Measurements from ENCODE around the gene GALNT10.

The GALNT10 gene

DNA sequence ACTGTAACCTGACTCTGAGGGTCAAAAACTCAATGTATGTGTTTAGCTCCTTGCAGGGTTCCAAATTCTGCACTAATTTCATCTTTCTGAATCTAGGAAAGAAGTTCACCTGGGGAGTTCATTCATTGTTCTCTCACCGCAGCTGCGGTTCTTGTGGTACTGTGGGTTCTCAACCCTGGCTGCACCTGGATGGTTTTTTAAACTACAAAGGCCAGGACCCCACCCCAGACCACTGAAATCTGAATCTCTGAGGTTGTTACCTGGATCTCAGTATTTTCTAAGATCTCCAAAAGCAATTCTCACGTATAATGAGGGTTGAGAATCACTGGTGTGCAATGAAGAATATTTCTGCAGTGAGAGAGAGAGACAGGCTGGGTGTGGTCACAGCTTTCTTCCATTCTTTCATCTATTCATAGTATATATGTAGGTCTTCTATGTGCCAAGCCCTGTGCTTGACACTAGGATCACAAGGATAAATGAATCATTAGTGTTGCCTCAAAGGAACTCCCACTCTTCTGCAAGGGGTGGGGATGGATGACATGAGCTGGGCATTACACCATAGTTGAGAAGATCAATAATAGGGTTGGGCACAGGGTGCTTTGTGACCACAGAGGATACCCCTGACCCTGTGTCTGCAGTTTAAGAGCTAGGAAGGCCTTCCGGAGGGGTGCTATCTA lies 109.8 kb downstream of the GALNT10 start:
- no peak for DNase-seq

DNA sequence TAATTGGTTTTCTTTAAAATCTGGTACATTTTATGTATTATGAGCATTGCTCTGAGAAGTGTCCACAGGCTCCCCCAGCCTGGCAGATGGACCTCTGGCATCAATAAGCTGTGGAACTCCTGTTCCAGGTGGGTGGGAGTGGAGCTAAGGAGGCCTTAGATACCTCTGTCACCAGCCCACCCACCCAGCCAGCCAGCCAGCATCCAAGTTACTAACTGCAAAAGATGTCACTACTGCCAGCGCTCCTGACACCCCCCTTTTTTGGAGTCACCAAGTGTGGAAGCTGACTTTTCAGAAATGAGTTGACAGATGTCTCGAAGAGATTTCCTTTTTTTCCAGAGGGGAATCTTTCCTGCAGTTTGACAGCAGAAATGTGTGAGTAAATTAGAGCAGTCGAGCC lies 111.2 kb downstream of the GALNT10 start:
- DNase-seq = no peak

DNA sequence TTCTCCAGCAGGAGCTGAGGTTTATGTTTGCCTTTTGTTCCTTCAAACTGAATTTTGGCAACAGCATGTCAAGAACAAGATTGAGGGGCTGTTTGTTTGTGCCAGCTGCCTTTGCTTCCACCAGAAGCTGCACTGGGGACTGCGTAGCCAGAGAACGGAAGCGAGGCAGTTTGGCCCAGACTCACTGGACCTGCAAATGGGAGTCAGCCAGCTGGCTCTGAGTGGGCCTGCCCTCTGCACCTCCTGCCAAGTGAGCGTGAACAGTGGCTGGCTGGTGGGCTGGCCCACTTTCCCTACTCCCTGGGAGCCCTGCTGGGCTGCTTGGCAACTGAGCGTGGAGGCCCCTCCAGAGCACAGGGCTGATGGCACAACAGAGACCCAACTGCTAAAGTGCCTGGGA lies 111.6 kb downstream of the GALNT10 start:
- peak; percentile 49 for DNase-seq

DNA sequence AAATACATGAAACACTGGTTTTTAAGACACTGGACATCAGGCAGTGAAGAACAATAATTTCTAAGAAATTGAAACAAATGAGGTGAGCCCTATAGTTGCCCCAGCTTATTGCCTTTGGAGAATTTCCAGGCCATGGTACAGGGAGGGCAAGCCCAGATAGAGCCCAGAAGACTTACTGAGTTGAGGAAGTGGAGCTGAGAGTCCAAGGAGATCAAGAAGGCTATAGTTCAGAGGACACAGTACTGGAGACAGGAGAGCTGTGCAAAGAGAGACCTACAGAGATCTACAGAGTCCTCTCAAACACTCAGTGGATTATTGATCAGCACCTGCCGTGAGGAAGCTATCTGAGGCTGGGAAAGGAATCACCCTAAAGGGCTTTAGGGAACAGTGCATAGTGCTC lies 112.6 kb downstream of the GALNT10 start:
- no peak for DNase-seq

DNA sequence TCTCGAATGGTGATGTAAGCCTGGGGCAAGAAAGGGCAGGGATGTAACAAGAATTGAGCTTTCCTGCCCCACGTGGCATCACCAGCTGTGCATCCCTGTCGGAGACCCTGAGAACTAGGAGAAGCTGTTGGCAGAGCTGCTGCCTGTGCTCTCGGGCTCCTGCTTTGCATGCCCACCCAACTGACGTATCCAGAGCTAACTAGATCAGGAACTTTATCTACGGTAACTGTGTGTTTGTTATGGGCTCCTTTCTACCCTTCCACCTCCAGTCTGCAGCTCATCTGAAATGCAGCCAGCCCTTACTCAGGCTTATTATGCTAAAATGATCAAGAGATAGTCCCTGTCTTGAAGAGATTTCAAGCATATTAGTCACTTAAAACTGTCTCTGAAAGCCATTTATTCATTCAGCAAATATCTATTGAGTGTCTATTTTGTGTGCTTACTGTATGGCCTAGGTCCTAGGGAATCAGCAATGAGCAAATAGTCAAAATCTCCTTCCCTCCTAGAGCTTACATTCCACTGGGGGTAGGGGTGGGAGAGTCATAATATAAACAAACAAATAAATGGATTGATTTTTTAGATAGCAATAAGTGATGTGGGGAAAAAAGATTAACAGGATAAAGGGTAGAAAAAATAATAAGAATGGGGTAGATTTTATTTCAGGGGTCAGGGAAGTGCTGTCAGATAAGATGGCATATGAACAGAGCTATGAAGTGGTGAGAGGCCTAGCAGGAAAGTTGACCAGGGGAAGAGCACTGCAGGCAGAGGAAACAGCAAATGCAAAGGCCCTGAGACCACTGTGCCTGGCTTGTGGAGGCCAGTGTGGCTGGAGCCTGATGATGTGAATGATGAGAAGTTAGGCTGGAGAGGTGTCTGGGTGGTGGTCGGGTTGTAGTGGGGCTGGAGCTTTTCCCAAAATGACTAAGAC lies 118.2 kb downstream of the GALNT10 start:
- no peak for DNase-seq

DNA sequence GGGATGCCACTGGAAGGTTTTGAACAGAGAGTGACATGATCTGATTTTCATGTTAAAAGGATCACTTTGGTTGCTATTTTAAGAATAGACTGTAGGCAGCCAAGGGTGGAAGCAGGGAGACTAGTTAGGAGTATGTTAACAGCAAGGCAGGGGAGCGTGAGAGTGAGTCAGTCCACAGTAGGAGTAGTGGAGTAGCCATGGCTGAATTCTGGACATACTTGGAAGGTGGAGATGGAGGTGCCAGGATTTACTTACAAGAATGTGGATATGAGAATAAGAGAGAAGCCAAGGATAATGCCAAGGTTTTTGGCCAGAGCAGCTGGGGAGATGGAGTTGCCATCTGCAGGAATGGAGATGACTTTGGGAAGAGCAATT lies 118.8 kb downstream of the GALNT10 start:
- no peak for DNase-seq

DNA sequence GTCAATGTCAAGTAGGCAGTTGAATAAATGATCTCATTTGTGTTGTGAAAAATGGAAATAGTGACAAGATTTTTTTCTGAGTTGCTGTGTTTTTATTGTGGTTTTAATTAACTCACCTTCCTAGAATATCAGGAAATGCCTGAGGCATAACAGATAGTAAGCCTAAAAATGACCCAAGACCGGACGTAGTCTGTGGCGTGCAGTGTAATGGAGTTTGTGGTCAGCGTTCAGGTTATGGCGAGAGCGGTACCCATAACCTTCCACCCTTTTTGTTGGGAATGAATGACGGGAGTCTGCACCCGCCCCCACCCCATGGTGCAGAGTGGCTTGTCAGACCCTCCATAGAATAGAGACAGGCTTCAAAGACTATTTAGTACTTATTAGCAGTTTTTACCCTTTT lies 119.3 kb downstream of the GALNT10 start:
- no peak for DNase-seq

DNA sequence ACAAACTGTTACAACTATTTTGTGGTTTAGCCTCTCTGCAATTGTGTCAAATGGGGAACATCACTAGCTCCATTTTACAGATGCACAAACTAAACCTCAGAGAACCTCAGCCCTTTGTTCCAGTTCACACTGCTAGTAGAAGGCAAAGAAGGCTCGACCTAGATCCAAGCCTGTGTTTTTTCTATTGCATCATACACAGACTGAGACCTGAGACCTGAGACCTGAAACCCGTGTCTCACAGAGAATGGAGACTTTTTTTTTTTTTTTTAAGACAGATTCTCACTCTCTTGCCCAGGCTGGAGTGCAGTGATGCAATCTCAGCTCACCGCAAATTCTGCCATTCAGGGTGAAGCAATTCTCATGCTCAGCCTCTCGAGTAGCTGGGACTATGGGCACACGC lies 120.8 kb downstream of the GALNT10 start:
- no peak for DNase-seq

DNA sequence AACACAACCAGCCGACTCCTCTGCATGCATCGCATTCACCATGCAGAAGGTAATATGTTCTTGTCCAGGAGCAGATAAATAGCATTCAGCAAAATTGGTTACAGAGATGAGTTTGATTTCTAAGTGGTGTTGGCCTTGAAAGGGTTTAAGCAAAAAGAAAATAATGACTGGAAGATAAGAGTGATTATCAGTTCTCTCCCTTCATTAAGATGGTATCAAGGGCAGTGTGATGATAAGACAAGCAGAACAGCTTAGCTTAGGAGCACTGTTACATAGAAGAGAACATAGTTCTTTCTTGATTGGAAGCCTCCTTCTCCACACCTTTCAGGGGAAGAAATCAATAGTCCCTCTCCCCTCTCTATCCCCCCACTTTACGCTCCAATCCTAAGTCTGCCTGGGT lies 121.5 kb downstream of the GALNT10 start:
- DNase-seq = no peak

DNA sequence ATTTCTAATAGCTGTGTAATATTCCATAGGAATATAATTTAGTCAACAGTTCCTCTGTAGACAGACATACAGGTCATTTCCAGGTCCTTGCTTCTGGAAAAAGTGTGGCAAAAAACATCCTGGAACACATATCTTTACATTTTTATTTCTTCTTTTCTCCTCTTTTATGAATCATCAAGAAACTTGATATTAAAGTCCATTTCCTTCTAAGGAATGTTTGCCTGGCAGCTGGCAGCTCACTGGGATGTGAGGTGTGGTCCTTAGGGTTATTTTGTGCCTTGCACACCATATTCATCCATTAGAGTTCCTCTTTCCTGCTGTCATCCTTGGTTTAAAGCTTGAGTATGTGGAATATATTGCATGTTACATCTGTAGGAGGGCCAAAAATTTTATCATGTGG lies 122.0 kb downstream of the GALNT10 start:
- no peak for DNase-seq

DNA sequence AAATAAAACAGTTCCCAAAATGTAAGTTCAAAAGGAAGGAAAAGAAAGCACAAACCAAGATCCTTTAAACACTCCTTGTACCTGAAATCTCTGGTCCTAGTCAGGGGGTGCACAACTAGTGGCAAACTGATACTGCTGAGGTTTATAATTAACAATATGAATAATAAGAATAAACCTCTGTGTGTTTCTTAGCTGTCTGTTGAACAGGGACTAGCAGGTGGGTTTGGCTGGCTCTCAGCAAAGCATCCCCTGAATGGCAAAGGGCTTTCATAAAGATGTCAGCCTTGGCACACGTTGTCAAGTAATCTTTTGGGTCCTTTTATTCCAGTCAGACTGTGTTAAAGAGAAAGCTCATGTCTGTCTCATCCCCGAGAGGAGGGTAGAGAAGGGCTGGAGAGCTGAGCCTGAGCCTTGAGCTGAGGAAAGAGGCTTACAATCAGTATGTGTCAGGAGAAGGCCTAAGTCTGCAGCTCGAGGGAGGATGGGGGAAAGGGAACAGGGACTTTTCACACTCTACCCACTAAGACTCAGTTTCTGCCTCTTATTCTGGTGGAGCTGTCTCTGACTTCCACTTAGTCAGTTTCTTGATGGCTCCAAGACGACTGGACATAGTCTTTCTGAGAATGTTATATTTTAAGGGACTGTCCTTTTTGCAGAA lies 123.0 kb downstream of the GALNT10 start:
- no peak for DNase-seq

DNA sequence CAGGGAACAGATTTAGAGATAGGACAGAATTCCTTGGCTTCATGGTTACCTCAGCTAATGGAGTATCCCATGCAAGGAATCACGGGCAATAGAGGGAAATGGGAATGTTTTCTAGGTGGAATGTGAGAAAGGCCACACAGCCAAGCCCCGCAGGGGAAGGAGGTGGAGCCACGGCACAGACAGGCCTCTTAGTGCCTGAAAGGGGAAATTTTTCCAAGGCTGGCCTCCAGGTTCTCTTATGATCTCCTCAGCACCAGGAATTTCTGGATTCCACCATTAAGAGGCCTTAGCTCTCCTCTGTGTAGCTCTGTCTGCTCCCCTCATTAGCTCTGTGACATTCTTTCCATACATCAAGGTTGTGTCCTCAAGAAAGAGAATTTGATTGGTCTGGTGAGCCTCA lies 124.7 kb downstream of the GALNT10 start:
- no peak for DNase-seq

DNA sequence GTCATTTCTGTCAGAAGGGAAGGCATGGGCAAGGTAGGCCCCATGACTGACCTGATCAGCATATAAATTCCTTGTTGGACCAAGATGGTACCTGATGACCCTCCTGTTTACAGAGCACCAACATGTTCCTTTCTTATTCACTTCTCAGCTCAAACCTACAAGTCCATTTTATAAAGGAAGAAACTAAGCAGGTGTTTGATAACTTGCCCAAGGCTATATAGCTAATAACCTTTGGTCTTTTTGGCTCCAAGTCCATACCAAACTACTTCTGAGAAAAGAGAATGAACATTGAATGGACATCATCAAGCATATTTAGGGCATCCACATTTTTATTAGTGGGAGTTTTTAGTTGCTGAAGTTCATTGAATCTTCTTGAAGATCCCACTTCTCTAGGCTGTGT lies 125.2 kb downstream of the GALNT10 start:
- no peak for DNase-seq

DNA sequence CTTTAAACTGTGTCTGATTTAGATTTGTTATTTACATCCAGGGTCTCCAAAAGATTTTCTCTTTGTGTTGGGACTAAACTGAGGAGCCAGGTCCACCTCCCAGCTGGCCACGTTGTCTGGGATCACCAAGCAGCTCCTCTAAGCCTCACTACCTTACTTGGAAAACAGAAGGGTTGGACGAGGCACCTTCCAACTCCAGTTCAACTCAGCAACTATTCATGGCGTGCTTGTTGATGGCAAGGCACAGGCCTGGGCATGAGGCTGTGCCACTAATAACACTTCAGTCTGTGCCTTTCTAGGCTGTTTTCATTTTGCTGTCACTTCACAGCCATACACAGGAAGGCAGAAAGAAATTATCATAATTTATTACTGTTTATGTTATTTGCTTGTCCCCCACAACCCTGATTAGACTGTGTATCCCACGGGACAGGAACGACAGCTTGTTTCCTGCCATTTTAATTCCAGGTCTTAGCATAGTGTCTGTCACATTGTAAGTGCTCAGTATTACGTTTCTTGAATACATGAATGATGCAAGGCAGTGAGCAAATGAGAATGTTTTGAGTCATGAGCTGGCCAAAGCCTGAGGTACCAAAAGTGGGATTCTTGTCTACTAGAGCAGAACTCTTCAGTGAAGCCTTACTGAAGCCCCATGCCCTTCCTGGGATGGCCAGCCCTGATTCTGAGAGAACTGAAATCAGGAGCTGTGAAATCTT lies 125.8 kb downstream of the GALNT10 start:
- DNase-seq = peak; percentile 30

DNA sequence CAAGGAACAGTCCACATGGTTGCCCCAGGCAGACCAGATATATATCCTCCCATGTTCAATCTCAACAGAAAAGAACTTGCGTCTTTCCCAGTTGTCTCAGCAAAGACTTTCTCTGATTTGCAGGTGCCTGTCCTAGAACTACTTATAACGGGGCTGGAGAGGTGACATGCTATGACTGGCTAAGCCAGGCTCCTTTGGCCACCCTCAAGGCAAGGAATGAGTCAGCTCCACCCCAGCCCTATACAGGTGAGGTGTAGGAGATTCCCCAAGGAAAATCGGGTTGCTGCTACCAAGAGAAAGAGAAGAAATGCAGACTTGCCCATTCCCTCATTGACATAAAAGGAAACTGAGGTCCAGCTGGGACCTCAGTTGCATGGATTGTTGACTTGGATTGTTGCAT lies 127.4 kb downstream of the GALNT10 start:
- no peak for DNase-seq

DNA sequence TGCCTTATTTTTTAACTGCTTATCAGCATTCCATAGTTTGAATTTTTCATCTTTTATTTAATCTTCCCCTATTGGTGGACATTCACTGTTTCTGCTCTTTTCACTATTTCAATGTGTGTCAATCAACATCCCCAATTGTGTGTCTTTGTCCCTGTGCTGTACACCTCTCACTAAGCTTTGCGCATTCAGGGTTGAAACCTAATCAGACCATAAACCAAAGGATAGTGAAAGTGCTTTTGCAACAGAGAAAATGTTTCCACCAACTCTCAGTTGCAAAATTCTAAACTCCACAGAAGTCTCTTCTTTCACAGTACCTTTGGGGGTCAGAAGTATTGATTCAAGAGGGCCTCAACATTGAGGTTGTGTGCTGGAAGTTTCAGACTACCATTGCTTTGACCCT lies 128.2 kb downstream of the GALNT10 start:
- DNase-seq = no peak

DNA sequence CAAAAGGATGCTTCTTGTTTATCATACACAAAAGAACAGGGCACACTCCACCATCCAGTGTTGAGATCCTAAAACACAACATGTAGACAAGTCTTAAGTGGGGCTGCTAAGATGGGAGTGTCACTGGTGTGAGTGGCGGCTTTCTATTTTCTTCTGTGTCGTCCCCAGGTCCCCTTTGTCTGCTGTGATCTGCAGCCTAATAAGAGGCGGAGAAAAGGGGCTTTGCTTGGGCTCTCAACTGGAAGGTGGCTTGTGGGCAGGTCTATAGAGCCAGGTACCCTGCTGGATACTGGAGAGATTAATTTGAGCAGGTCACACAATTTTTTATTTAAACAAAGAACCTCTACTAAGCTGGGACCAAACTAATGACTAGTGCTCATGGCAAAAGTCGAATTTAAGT lies 129.2 kb downstream of the GALNT10 start:
- DNase-seq = no peak

DNA sequence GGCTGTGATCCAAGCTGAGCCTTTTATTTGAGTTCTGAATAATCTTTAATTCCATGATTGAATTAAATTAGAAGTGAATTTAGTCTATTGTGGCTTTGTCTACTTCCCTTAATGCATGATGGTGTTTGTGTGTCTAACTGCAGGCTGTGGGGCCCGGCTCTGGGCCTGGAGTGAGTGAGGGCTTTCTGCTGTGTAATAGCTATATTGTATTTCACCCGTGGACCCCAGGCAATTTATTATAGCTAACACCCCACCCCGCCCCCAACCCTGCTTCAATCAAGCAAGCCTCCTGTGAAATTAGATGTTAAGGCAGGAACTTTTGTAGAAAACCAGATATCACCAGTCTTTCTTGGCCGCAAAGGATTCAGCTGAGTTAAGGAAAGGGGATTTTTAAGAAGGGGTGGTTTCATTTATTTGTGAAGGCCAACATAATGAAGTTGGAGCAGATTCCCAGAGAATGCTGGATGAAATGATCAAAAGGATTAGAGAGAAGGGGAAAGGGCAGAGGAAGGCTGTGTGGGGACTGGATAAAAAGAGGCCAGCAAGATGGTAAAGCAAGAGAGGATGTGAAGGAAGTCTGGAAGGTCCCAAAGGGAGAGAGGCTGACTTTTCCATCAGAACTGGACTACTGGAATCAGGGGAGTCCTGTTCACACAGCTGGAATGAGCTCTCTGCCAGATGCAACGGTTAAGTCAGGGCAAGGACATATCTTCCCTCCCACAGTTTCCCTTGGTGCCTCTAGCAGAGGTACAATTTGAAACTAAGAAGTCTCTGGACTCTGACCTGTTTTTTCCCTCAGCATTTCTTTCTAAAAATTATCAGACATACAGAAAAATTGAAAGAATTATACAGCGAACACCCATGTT lies 129.9 kb downstream of the GALNT10 start:
- DNase-seq = no peak

DNA sequence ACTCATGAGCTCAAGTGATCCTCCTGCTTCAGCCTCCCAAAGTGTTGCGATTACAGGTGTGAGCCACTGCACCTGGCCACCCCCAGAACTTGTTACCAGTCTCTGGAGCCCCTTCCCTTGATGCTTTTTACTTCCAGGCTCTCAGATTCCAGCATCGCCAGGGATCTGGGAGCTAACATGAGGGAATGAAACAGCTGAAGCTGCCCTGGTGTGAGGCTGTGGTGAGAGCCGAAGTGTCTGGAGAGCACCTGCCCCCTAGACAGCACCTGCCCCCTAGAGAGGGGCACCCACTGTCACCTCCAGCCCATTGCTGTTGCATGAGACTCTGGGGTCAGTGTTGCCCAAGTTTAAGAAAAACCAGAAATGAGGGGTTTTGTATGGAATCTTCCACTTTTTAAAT lies 131.0 kb downstream of the GALNT10 start:
- DNase-seq = no peak

DNA sequence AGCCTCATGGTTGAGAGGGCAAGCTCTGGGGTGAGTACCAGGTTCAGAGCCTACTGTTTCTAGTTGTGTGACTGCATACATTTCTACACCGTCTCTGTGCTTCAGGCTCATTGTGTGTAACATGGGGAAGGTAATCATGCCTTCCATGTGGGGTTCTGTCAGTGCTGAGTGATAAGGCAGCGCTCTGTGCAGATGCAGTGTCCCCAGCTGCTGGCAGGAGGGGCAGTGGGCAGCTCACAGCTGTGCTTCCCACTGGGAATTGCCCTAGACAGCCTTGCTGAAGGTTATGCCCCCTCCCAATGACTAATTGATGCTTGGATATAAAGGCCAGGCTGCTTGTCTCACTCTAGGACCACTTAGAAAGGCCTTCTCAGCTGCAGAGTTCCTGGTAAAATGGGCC lies 133.5 kb downstream of the GALNT10 start:
- DNase-seq = no peak

DNA sequence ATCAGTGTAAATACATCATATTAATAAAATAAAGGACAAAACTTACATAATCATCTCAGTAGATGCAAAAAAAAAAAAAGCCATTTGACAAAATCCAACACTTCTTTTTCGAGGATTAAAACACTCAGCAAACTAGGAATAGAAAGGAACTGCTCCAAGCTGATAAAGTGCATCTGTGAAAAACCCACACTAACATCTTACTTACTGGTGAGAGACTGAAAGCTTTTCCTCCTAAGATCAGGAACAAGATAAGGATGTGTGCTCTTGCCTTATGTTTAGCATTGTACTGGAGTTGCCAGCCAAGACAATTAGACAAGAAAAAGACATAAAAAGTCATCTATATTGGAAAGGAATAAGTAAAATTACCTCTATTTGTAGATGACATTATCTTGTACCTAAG lies 135.0 kb downstream of the GALNT10 start:
- no peak for DNase-seq

DNA sequence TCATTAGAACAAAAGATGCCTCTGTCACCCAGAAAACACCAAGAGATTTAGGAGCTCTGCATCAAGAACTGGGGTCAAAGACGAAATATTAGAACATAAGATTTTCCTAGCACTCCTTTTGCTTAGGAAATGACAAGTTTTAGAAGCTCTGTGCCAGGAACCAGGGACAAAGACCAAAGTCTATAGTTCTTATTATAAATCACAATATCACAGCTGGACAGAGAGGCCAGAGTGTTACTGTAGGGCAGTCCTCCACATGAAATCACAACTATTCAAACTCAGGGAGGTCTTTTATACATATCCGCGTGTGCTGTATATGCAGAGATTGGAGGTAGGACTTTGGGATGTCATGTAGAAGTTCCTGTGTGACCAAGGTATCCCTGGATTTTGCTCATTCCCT lies 138.5 kb downstream of the GALNT10 start:
- no peak for DNase-seq

Data from NCI-H1105 treated with DMSO at 0.1 percent for 48 hours (cell line).